Fibroblast of skin of right biceps (primary cell): ENCODE measurements around the gene NDUFB4.
A peak's percentile ranks its signal among the peaks of the same experiment; 100 is the strongest.

Source experiments
- DNase-seq: peaks from one replicate; pipeline ENCODE4 v3.0.0-alpha.2; 2013

Gene NDUFB4

DNA sequence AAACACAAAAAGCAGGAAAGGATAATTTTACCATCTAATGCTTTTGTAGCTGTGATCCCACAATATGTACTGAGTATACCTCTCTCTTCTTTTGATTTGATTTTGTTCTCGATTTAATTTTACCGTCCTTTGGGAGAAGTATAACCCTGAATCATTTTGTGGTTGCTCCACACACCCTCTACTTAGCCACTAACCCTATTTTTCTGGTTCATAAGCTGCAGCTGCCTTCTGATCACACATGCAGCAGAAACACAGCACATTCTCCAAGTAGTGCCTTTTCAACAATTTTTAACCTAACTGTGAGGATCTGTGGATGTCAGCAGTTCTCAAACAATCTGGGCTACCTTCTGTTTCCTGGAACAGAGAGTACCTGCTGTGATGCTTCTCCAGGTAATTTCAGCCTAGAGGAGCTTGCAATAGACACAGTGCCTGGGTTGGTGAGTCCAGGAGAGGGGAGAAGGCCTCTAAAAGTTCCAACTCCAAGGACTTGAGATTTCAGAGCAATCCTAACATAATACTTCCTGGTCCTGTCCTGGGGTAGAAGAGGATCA, 45.6 kb downstream of the NDUFB4 start:
- DNase-seq = no peak

DNA sequence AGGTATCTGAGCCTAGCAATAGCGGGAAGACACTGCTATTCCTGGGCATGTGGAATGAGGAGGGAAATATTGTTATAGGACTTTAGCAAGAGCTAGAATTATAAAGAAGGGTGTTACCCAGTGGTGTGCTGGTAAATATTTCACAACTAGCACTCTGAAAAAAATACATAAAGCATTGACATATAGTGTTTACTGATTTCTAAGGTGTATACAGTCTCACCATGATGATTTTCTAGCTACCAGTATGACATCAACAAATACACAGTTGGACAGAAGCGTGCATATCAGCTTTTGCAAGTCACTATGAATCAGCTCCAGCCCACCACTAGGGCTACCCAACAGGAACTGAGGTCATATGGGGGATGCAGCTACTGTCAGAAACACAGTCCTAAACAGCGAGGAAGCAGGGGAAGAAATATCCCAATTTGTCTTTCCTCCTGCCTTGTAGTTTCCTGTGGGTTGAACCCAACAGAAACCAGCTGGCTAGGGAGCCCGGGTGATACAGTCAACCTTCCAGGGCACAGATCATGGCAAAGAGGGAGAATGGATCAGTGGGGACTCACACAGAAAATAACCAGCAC, 46.3 kb downstream of the NDUFB4 start:
- peak; percentile 70 for DNase-seq

DNA sequence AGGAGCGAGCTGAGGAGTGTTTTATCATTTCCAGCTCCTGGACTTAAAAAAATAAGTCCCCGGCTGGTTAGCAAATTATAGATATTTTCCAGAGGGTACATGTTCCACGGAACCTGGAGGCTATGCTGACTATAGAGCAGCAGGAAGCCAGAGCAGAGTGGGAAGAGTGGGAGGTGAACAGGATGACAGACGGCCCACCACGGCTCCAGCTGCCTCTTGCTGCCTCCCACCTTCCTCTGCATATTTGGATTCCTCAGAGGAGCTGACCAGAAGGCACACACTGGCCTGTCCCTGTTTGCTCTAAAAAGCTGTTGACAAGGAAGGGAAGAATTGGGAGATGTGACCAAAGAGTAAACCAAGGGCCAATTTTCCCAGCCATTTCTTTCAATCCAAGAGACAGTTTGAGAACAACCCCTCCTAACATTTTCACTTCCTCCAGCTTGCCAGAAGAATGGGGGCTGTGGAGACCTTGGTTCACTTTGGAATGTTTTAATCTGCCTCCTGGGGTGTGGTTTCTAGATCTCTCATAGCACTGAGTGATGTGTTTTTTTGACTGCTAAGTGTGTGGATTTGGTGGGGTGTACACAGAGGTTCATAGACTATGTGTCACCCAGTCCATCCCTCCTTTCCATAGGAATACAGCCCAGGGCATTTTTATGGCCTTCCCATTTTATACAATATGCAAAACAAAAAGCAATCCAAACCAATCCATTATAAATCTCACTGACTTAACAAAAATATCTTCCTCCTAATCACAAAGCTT, 49.1 kb downstream of the NDUFB4 start:
- peak; percentile 62 for DNase-seq

DNA sequence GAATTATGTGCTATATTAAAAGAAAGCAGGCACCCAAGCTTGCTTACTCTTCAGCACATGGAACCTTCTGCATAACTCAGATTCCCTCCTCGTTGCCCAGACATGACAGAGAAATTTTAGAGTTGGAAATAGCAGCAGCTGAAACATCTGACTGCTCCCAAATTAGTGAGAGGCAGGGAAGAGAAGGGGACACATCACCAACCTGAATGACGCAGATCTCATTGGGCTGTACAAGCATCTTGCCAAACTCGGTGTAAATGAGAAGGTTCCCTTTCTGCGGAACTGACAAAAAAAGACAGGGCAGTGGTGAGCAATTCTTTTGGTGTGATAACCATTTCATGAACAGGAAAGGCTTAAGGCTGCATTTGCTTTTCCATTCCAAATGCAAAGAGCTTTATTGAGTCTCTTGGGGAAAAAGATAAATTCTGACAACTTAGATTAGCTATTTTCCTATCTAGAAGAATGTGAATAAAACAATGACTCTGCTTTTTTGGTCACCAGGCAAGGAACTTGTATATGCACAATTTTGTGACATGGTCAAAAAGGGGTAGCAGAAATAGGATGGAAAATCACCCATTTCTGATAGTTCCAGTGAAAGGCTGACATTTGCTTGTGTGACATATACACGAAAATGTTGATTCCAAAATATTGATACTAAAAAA, 50.8 kb downstream of the NDUFB4 start:
- no peak for DNase-seq

DNA sequence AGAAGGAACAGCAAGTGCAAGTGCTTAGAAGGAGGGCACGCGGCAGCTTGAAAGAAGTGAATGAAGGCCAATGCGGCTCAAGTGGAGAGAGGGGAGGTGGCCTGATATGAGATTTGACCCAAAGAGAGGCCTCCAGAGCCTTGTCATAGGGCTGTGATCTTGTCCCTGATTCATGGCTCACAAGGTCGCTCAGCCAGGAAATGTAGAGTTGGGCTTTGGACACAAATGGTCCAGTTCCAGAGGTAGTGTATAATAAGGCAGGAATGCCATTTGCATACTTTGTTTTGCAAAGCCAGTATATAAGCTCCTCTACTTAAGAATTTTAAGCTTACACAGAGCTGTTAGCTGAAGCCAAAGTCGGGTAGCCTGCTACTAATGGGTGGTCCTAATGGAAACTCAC, 52.2 kb downstream of the NDUFB4 start:
- peak; percentile 7 for DNase-seq

DNA sequence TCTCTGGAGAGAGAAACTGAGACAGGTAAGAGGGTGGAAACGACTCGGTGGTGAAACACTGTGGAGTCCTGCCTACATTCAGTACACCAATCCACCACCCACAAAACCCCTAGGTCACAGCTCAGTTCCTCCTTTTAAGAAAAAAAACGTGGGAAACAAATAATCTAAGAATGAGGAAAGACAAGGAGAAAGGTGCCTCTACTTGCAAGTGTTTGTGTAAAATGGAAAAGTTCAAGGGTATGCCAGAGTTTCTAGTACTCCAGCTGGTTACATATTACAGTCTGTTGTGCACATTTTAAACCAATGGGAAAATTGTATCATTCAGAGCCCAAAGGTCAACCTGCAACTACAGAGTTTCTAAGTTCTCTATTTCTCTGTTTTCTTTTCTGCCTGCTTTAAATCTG, 53.7 kb downstream of the NDUFB4 start:
- DNase-seq = no peak

DNA sequence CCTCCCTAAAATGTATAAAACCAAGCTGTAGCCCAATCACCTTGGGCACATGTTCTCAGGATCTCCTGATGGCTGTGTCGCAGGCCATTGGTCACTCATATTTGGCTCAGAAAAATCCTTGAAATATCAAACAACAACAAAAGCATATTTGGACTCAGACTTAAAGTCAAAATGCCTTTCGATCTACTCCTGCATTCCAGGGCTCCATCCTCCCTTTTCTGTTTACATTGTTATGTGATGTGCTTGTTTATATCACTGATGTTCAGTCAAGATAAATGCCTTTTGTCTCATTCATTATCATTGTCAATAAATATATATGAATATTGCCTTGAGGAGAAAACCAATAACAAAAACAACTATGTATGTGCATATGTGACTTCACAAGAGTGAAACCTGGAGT, 54.2 kb downstream of the NDUFB4 start:
- DNase-seq = no peak
